ENCODE data around the gene BBX.

DNA sequence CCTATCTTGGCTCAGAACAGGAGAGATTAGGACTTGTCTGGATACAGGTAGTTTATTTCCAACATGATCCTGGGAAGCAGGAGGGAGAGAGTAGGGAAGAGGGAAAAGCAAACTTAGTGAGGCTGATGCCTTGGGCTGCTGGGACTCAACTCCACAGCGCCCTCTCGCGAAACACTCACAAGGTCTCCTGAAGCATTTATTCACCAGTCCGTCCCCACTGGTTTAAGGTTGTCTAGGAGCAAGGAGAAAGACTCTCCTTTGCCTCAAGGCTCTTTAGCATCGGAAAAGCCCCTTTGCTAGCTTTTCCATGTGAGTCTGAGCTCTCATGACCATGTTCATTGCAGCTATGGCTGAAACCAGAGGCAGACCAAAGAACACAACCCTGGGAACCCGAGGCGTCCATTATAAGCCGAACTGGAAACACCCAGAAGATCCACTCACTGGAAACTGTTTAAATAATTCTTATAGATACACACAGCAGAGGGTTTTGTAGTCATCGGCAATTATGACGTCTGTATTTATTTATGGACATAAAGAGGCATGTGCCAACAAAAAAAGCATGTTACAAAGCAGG, 323.6 kb downstream of the BBX start:
- TF ChIP-seq ARNTL (CRISPR knock-in tag; IDR thresholded peaks at IDR 0.05; ENCODE audit: borderline replicate concordance, low read depth) (no peak), ZNF8 (CRISPR knock-in tag; IDR thresholded peaks at IDR 0.05) (no peak), RARB (CRISPR knock-in tag; IDR thresholded peaks at IDR 0.05) (no peak), SNAI2 (CRISPR knock-in tag; IDR thresholded peaks at IDR 0.05) (no peak), ISL1 (CRISPR knock-in tag; IDR thresholded peaks at IDR 0.05) (no peak), GLIS3 (CRISPR knock-in tag; IDR thresholded peaks at IDR 0.05) (no peak), ZC3H10 (CRISPR knock-in tag; IDR thresholded peaks at IDR 0.05) (no peak)
- TF ChIP-seq, protein P1, sequence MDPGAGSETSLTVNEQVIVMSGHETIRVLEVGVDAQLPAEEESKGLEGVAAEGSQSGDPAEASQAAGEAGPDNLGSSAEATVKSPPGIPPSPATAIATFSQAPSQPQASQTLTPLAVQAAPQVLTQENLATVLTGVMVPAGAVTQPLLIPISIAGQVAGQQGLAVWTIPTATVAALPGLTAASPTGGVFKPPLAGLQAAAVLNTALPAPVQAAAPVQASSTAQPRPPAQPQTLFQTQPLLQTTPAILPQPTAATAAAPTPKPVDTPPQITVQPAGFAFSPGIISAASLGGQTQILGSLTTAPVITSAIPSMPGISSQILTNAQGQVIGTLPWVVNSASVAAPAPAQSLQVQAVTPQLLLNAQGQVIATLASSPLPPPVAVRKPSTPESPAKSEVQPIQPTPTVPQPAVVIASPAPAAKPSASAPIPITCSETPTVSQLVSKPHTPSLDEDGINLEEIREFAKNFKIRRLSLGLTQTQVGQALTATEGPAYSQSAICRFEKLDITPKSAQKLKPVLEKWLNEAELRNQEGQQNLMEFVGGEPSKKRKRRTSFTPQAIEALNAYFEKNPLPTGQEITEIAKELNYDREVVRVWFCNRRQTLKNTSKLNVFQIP (CRISPR knock-in tag; IDR thresholded peaks at IDR 0.05; ENCODE audit: borderline replicate concordance, low read depth), result no peak

Data from SK-N-SH treated with all-trans-retinoic acid at 6 μM for 48 hours (cell line).